Measurements from ENCODE around the gene BCCIP.

Gene BCCIP

GRCh38 chr10:125777806-125778205 lies 45.5 kb upstream of the BCCIP start:
- H3K36me3 ChIP-seq (ENCODE audit: control insufficient read depth in 1 of 2, insufficient read depth in 2 of 2, low read length in 2 of 2), result no peaks in the 10 kb centered on the region
- H3K79me2 ChIP-seq (ENCODE audit: control insufficient read depth, insufficient read depth, low read length, poor library complexity), result no peaks in the 10 kb centered on the region

GRCh38 chr10:125778556-125778955 lies 44.8 kb upstream of the BCCIP start:
- Histone ChIP-seq H2BK5ac (ENCODE audit: low read depth, low read length, poor library complexity) (no peak overlapping the region), H3K18ac (ENCODE audit: low read length) (no peak overlapping the region), H2BK120ac (ENCODE audit: insufficient read depth, low read length, poor library complexity) (no peak overlapping the region), H3K79me1 (ENCODE audit: low read length) (no peaks in the 10 kb centered on the region), H3K4ac (ENCODE audit: low read depth, low read length) (no peak overlapping the region), H3K4me2 (ENCODE audit: low read length) (no peak overlapping the region), H3K36me3 (ENCODE audit: control insufficient read depth in 1 of 2, insufficient read depth in 2 of 2, low read length in 2 of 2) (no peaks in the 10 kb centered on the region), H3K4me3 (ENCODE audit: low read depth, low read length) (no peak overlapping the region), H3K4me1 (ENCODE audit: control insufficient read depth in 1 of 2, insufficient read depth in 2 of 2, low read length in 2 of 2) (peaks cover 0 to 3% of the 10 kb centered on the region in 2 experiments), H3K14ac (ENCODE audit: low read length) (no peak overlapping the region), H3K9me3 (ENCODE audit: insufficient read depth, low read depth, low read length) (peaks cover 12% of the 10 kb centered on the region), H2AFZ (ENCODE audit: insufficient read depth, low read length, poor library complexity) (no peak overlapping the region), H3K79me2 (ENCODE audit: control insufficient read depth, insufficient read depth, low read length, poor library complexity) (no peaks in the 10 kb centered on the region), H4K8ac (ENCODE audit: low read depth, low read length) (no peak overlapping the region), H3K27ac (ENCODE audit: low read depth, low read length) (no peak overlapping the region), H4K12ac (ENCODE audit: low read depth, low read length) (no peak overlapping the region), H3K9ac (ENCODE audit: low read length) (no peak overlapping the region), H4K91ac (ENCODE audit: low read depth, low read length) (no peak overlapping the region), H3K27me3 (ENCODE audit: insufficient read depth, low read length) (no peaks in the 10 kb centered on the region), H2AK5ac (ENCODE audit: low read length) (no peak overlapping the region), H3K23ac (ENCODE audit: low read length) (no peak overlapping the region), H2BK12ac (ENCODE audit: low read length) (no peak overlapping the region)
- WGBS (ENCODE audit: extremely low coverage, insufficient coverage, insufficient read length), result no CpG with 5 or more reads among the region's 5 CpGs
- no peak for DNase-seq

More at GRCh38 chr10:125777806-125778205, 45.5 kb upstream of the BCCIP start:
- no peak overlapping the region for H3K27ac ChIP-seq (ENCODE audit: low read depth, low read length)
- no peak for DNase-seq
- peaks cover 0 to 2% of the 10 kb centered on the region in 2 experiments for H3K4me1 ChIP-seq (ENCODE audit: control insufficient read depth in 1 of 2, insufficient read depth in 2 of 2, low read length in 2 of 2)
- no peaks in the 10 kb centered on the region for H3K27me3 ChIP-seq (ENCODE audit: insufficient read depth, low read length)
- H2BK12ac ChIP-seq (ENCODE audit: low read length), result no peak overlapping the region
- H3K18ac ChIP-seq (ENCODE audit: low read length), result no peak overlapping the region
- H3K23ac ChIP-seq (ENCODE audit: low read length), result no peak overlapping the region
- H3K14ac ChIP-seq (ENCODE audit: low read length), result no peak overlapping the region
- H2AFZ ChIP-seq (ENCODE audit: insufficient read depth, low read length, poor library complexity), result no peak overlapping the region
- H4K91ac ChIP-seq (ENCODE audit: low read depth, low read length), result no peak overlapping the region
- H4K12ac ChIP-seq (ENCODE audit: low read depth, low read length), result no peak overlapping the region
- H3K4ac ChIP-seq (ENCODE audit: low read depth, low read length), result no peak overlapping the region
- H3K9me3 ChIP-seq (ENCODE audit: insufficient read depth, low read depth, low read length), result peaks cover 12% of the 10 kb centered on the region
- H3K9ac ChIP-seq (ENCODE audit: low read length), result no peak overlapping the region
- H3K4me3 ChIP-seq (ENCODE audit: low read depth, low read length), result no peak overlapping the region
- no peak overlapping the region for H4K8ac ChIP-seq (ENCODE audit: low read depth, low read length)
- WGBS (ENCODE audit: extremely low coverage, insufficient coverage, insufficient read length), result no CpG with 5 or more reads among the region's 9 CpGs
- no peak overlapping the region for H2AK5ac ChIP-seq (ENCODE audit: low read length)
- H2BK5ac ChIP-seq (ENCODE audit: low read depth, low read length, poor library complexity), result no peak overlapping the region
- H3K4me2 ChIP-seq (ENCODE audit: low read length), result no peak overlapping the region
- H3K79me1 ChIP-seq (ENCODE audit: low read length), result no peaks in the 10 kb centered on the region
- H2BK120ac ChIP-seq (ENCODE audit: insufficient read depth, low read length, poor library complexity), result no peak overlapping the region

GRCh38 chr10:125779403-125780327 lies 43.7 kb upstream of the BCCIP start:
- Histone ChIP-seq H2BK120ac (ENCODE audit: insufficient read depth, low read length, poor library complexity) (no peak overlapping the region), H3K9me3 (ENCODE audit: insufficient read depth, low read depth, low read length) (peaks cover 12% of the 10 kb centered on the region), H3K9ac (ENCODE audit: low read length) (no peak overlapping the region), H3K4me3 (ENCODE audit: low read depth, low read length) (no peak overlapping the region), H3K79me1 (ENCODE audit: low read length) (no peaks in the 10 kb centered on the region), H3K27ac (ENCODE audit: low read depth, low read length) (no peak overlapping the region), H3K4ac (ENCODE audit: low read depth, low read length) (no peak overlapping the region), H4K91ac (ENCODE audit: low read depth, low read length) (no peak overlapping the region), H2BK5ac (ENCODE audit: low read depth, low read length, poor library complexity) (no peak overlapping the region), H3K36me3 (ENCODE audit: control insufficient read depth in 1 of 2, insufficient read depth in 2 of 2, low read length in 2 of 2) (no peaks in the 10 kb centered on the region), H4K8ac (ENCODE audit: low read depth, low read length) (no peak overlapping the region), H4K12ac (ENCODE audit: low read depth, low read length) (no peak overlapping the region), H3K23ac (ENCODE audit: low read length) (no peak overlapping the region), H3K14ac (ENCODE audit: low read length) (no peak overlapping the region), H2BK12ac (ENCODE audit: low read length) (no peak overlapping the region), H3K4me1 (ENCODE audit: control insufficient read depth in 1 of 2, insufficient read depth in 2 of 2, low read length in 2 of 2) (peaks cover 0 to 3% of the 10 kb centered on the region in 2 experiments), H3K79me2 (ENCODE audit: control insufficient read depth, insufficient read depth, low read length, poor library complexity) (no peaks in the 10 kb centered on the region), H3K4me2 (ENCODE audit: low read length) (no peak overlapping the region), H3K27me3 (ENCODE audit: insufficient read depth, low read length) (no peaks in the 10 kb centered on the region), H3K18ac (ENCODE audit: low read length) (no peak overlapping the region), H2AFZ (ENCODE audit: insufficient read depth, low read length, poor library complexity) (no peak overlapping the region), H2AK5ac (ENCODE audit: low read length) (no peak overlapping the region)
- WGBS (ENCODE audit: extremely low coverage, insufficient coverage, insufficient read length), result no CpG with 5 or more reads among the region's 10 CpGs
- no peak for DNase-seq

GRCh38 chr10:125781374-125781773 lies 42.0 kb upstream of the BCCIP start:
- Histone ChIP-seq H3K36me3 (ENCODE audit: control insufficient read depth in 1 of 2, insufficient read depth in 2 of 2, low read length in 2 of 2) (no peaks in the 10 kb centered on the region), H3K9ac (ENCODE audit: low read length) (no peak overlapping the region), H2AFZ (ENCODE audit: insufficient read depth, low read length, poor library complexity) (no peak overlapping the region), H2BK5ac (ENCODE audit: low read depth, low read length, poor library complexity) (no peak overlapping the region), H3K9me3 (ENCODE audit: insufficient read depth, low read depth, low read length) (peaks cover 10% of the 10 kb centered on the region), H3K4me3 (ENCODE audit: low read depth, low read length) (no peak overlapping the region), H4K91ac (ENCODE audit: low read depth, low read length) (no peak overlapping the region), H4K12ac (ENCODE audit: low read depth, low read length) (no peak overlapping the region), H3K14ac (ENCODE audit: low read length) (no peak overlapping the region), H3K4ac (ENCODE audit: low read depth, low read length) (no peak overlapping the region), H2AK5ac (ENCODE audit: low read length) (no peak overlapping the region), H3K27ac (ENCODE audit: low read depth, low read length) (no peak overlapping the region), H3K27me3 (ENCODE audit: insufficient read depth, low read length) (no peaks in the 10 kb centered on the region), H3K4me1 (ENCODE audit: control insufficient read depth in 1 of 2, insufficient read depth in 2 of 2, low read length in 2 of 2) (peaks cover 0 to 3% of the 10 kb centered on the region in 2 experiments), H3K23ac (ENCODE audit: low read length) (no peak overlapping the region), H3K18ac (ENCODE audit: low read length) (no peak overlapping the region), H4K8ac (ENCODE audit: low read depth, low read length) (no peak overlapping the region), H3K79me2 (ENCODE audit: control insufficient read depth, insufficient read depth, low read length, poor library complexity) (no peaks in the 10 kb centered on the region), H3K4me2 (ENCODE audit: low read length) (no peak overlapping the region), H3K79me1 (ENCODE audit: low read length) (no peaks in the 10 kb centered on the region), H2BK12ac (ENCODE audit: low read length) (no peak overlapping the region), H2BK120ac (ENCODE audit: insufficient read depth, low read length, poor library complexity) (no peak overlapping the region)
- WGBS (ENCODE audit: extremely low coverage, insufficient coverage, insufficient read length), result no CpG with 5 or more reads among the region's 8 CpGs
- DNase-seq, result no peak
